Common myeloid progenitor, CD34-positive (primary cell): ENCODE data around the gene ATP5F1D.
A peak's percentile ranks its signal among the peaks of the same experiment; 100 is the strongest.
"Not testable (repeated sequence)": the region's sequence is repeated elsewhere in the genome, so short reads cannot be mapped to it uniquely, and the experiment has no call there.

ENCODE experiments used
- CTCF ChIA-PET: fragments of 350-600 bp; sonication (Branson Sonifier 250); formaldehyde crosslinking; loops from one replicate; lab custom pipeline; 2021; ENCODE audit warnings: antibody characterized with exemption; lab: Charles Lee
- POLR2A ChIA-PET: fragments of 350-600 bp; sonication (Branson Sonifier 250); formaldehyde crosslinking; loops from one replicate; lab custom pipeline; 2021; ENCODE audit warnings: antibody characterized with exemption; lab: Charles Lee
- DNase-seq, 3 donors: peaks; one replicate each; pipeline versions ENCODE4 v3.0.0 to v3.0.0-alpha.2; 2013
- H3K27ac ChIP-seq, 2 experiments: 1 replicate in 1 of 2; 2 replicates in 1 of 2; pipeline ENCODE4 v1.7.0; 2013; ENCODE audit warnings: inconsistent platforms in 2 of 2, low read length in 2 of 2, mild to moderate bottlenecking in 2 of 2, low read depth in 1 of 2, moderate library complexity in 1 of 2; ENCODE audit not compliant: severe bottlenecking in 2 of 2, insufficient read depth in 1 of 2, poor library complexity in 1 of 2
- H3K27me3 ChIP-seq, 5 experiments: replicated peaks in 2 of 5; 1 replicate in 3 of 5; 2 replicates in 2 of 5; pipeline versions ENCODE4 v1.6.1 to v1.7.0; 2013; ENCODE audit warnings: low read length in 4 of 5, mild to moderate bottlenecking in 2 of 5, moderate library complexity in 2 of 5, inconsistent platforms in 1 of 5; ENCODE audit not compliant: insufficient read depth in 5 of 5, control insufficient read depth in 4 of 5
- H3K36me3 ChIP-seq, 4 experiments: 1 replicate in 2 of 4; 2 replicates in 2 of 4; pipeline versions ENCODE4 v1.6.1 to v1.7.0; 2013; ENCODE audit warnings: low read length in 3 of 4, control low read depth in 1 of 4, mild to moderate bottlenecking in 1 of 4; ENCODE audit not compliant: control insufficient read depth in 4 of 4, insufficient read depth in 4 of 4
- H3K4me1 ChIP-seq, 4 experiments: 1 replicate in 3 of 4; 2 replicates in 1 of 4; pipeline versions ENCODE4 v1.6.1 to v1.7.1; 2013; ENCODE audit warnings: low read length in 3 of 4, mild to moderate bottlenecking in 3 of 4, control low read depth in 1 of 4, inconsistent platforms in 1 of 4, moderate library complexity in 1 of 4; ENCODE audit not compliant: control insufficient read depth in 4 of 4, insufficient read depth in 4 of 4; ENCODE audit errors: control extremely low read depth in 1 of 4
- H3K4me3 ChIP-seq, 7 experiments: 1 replicate in 4 of 7; 2 replicates in 3 of 7; pipeline versions ENCODE4 v1.5.1 to v1.7.0; 2013; ENCODE audit warnings: mild to moderate bottlenecking in 7 of 7, low read length in 6 of 7, moderate library complexity in 6 of 7, inconsistent platforms in 2 of 7, low read depth in 2 of 7, control low read depth in 1 of 7; ENCODE audit not compliant: insufficient read depth in 4 of 7, control insufficient read depth in 1 of 7; ENCODE audit errors: extremely low read depth in 1 of 7
- H3K9me3 ChIP-seq, 5 experiments: 1 replicate in 4 of 5; 2 replicates in 1 of 5; pipeline versions ENCODE4 v1.6.1 to v1.7.1; 2013; ENCODE audit warnings: low read length in 4 of 5, mild to moderate bottlenecking in 2 of 5, inconsistent platforms in 1 of 5, low read depth in 1 of 5, moderate library complexity in 1 of 5; ENCODE audit not compliant: control insufficient read depth in 4 of 5, insufficient read depth in 2 of 5; ENCODE audit errors: control extremely low read depth in 1 of 5
- WGBS: methylation state at CpG from one replicate; pipeline ENCODE4 v1.1.5; 2013; ENCODE audit not compliant: insufficient coverage; 5-methylcytosine and 5-hydroxymethylcytosine counted together

ATP5F1D gene

GRCh38 chr19:1206864-1207450 lies 34.6 kb upstream of the ATP5F1D start:
- Histone ChIP-seq H3K4me1 (peaks cover 0 to 66% (median 62%) of the 10 kb centered on the region in 4 experiments), H3K9me3 (no peaks in the 10 kb centered on the region), H3K36me3 (peaks cover 0 to 23% (median 9%) of the 10 kb centered on the region in 4 experiments), H3K4me3 (peak overlapping the region; percentile 69 to 92 (median 77)), H3K27ac (peak overlapping the region in 1 of 2 experiments; percentile 71), H3K27me3 (no peaks in the 10 kb centered on the region)
- CTCF ChIA-PET = no interaction called here
- POLR2A ChIA-PET = interaction anchor here (0.6 kb wide), 1 partner anchor 186 kb away, joined by 3 read pairs; the partner anchor contains the start of gene RNU6-2
- WGBS = under 1% methylated on average over 33 of the region's 38 CpGs
- DNase-seq = peak in 2 of 3 donors; percentile 61 to 72

GRCh38 chr19:1208830-1209229 lies 32.7 kb upstream of the ATP5F1D start:
- H3K4me3 ChIP-seq = peak overlapping the region in 1 of 7 experiments; percentile 23
- peaks cover 0 to 66% (median 65%) of the 10 kb centered on the region in 4 experiments for H3K4me1 ChIP-seq
- H3K9me3 ChIP-seq, CTCF ChIA-PET, H3K27me3 ChIP-seq, DNase-seq: not testable (repeated sequence)
- peaks cover 0 to 26% (median 9%) of the 10 kb centered on the region in 4 experiments for H3K36me3 ChIP-seq
- POLR2A ChIA-PET = interaction anchor here (0.6 kb wide), 1 partner anchor 16 kb away, joined by 5 read pairs; no protein-coding TSS in a partner anchor
- WGBS = 70% methylated on average over 7 of the region's 10 CpGs
- H3K27ac ChIP-seq = peak overlapping the region in 1 of 2 experiments; percentile 5

- no peaks in the 10 kb centered on the region for H3K27me3 ChIP-seq
- WGBS = 98% methylated on average over 10 of the region's 13 CpGs
- no peaks in the 10 kb centered on the region for H3K9me3 ChIP-seq
- H3K4me1 ChIP-seq = peaks cover 0 to 71% (median 65%) of the 10 kb centered on the region in 4 experiments
- no peak for DNase-seq
- H3K27ac ChIP-seq = peak overlapping the region in 1 of 2 experiments; percentile 64
- H3K36me3 ChIP-seq = peaks cover 0 to 26% (median 9%) of the 10 kb centered on the region in 4 experiments
- H3K4me3 ChIP-seq = no peak overlapping the region
- CTCF ChIA-PET = interaction anchor here (1.3 to 6.1 kb wide), 2 partner anchors 12 to 97 kb away, joined by 3 to 33 read pairs; no protein-coding TSS in a partner anchor
- POLR2A ChIA-PET = no interaction called here
Observed at GRCh38 chr19:1210227-1210538, 31.4 kb upstream of the ATP5F1D start.

GRCh38 chr19:1211494-1212234 lies 29.9 kb upstream of the ATP5F1D start:
- Histone ChIP-seq H3K27ac (no peak overlapping the region), H3K4me3 (no peak overlapping the region), H3K4me1 (peaks cover 0 to 66% (median 61%) of the 10 kb centered on the region in 4 experiments), H3K27me3 (no peaks in the 10 kb centered on the region), H3K36me3 (peaks cover 0 to 30% (median 11%) of the 10 kb centered on the region in 4 experiments), H3K9me3 (no peaks in the 10 kb centered on the region)
- DNase-seq = no peak
- CTCF ChIA-PET = interaction anchor here (0.8 to 6.1 kb wide), 4 partner anchors 11 to 99 kb away, joined by 3 to 33 read pairs (median 3); no protein-coding TSS in a partner anchor
- WGBS = 93% methylated on average over 25 of the region's 33 CpGs
- POLR2A ChIA-PET = no interaction called here

GRCh38 chr19:1213391-1214286 lies 27.9 kb upstream of the ATP5F1D start:
- WGBS = 48% methylated on average over 38 of the region's 39 CpGs

GRCh38 chr19:1214299-1214861 lies 27.2 kb upstream of the ATP5F1D start:
- CTCF ChIA-PET = interaction anchor here (0.6 to 6.1 kb wide), 10 partner anchors 8 to 197 kb away, joined by 3 to 33 read pairs (median 4); no protein-coding TSS in a partner anchor
- peaks cover 0 to 43% (median 39%) of the 10 kb centered on the region in 4 experiments for H3K4me1 ChIP-seq
- 46% methylated on average over 20 of the region's 21 CpGs for WGBS
- H3K4me3 ChIP-seq = peak overlapping the region in 4 of 7 experiments; percentile 40 to 57 (median 49)
- no peaks in the 10 kb centered on the region for H3K27me3 ChIP-seq
- no peaks in the 10 kb centered on the region for H3K9me3 ChIP-seq
- no peak for DNase-seq
- POLR2A ChIA-PET = interaction anchor here (1.2 to 1.7 kb wide), 3 partner anchors 11 to 101 kb away, joined by 5 to 8 read pairs (median 6); partner anchors contain the start of gene CIRBP
- H3K36me3 ChIP-seq = peaks cover 0 to 34% (median 15%) of the 10 kb centered on the region in 4 experiments
- peak overlapping the region; percentile 83 to 89 for H3K27ac ChIP-seq

More at GRCh38 chr19:1213391-1214286, 27.9 kb upstream of the ATP5F1D start:
- Histone ChIP-seq H3K36me3 (peaks cover 0 to 37% (median 15%) of the 10 kb centered on the region in 4 experiments), H3K4me1 (peaks cover 0 to 49% (median 46%) of the 10 kb centered on the region in 4 experiments), H3K4me3 (peak overlapping the region in 4 of 7 experiments; percentile 40 to 63 (median 49)), H3K27ac (peak overlapping the region; percentile 83 to 89), H3K9me3 (no peaks in the 10 kb centered on the region), H3K27me3 (no peaks in the 10 kb centered on the region)
- peak; percentile 94 to 98 (median 98) for DNase-seq
- ChIA-PET POLR2A (interaction anchor here (1.2 to 1.7 kb wide), 3 partner anchors 10 to 100 kb away, joined by 5 to 8 read pairs (median 6); partner anchors contain the start of gene CIRBP), CTCF (interaction anchor here (0.8 to 6.1 kb wide), 8 partner anchors 9 to 101 kb away, joined by 3 to 33 read pairs (median 4); no protein-coding TSS in a partner anchor)
